NCI-H1105 treated with DMSO at 0.1 percent for 48 hours (cell line): Measurements from ENCODE around the gene CD28.

ENCODE experiments used
- DNase-seq: peaks from one replicate; lab custom pipeline; 2025; lab: John Stamatoyannopoulos, UW

CD28 gene

GRCh38 chr2:203706403-203706802, at the start of gene CD28:
CD28 (plus strand) TSS chr2:203706639; CDS start chr2:203706697, 58 bp downstream.
- no peak for DNase-seq

- no peak for DNase-seq
Observed at GRCh38 chr2:203659331-203660049, 46.9 kb upstream of the CD28 start.

GRCh38 chr2:203660465-203660864, 46.0 kb upstream of the CD28 start:
- no peak for DNase-seq

GRCh38 chr2:203661279-203661908, 45.0 kb upstream of the CD28 start:
- DNase-seq, result no peak

GRCh38 chr2:203662487-203662886, 44.0 kb upstream of the CD28 start:
- no peak for DNase-seq

- no peak for DNase-seq
Observed at GRCh38 chr2:203662951-203663350, 43.5 kb upstream of the CD28 start.

GRCh38 chr2:203664029-203664755, 42.2 kb upstream of the CD28 start:
- DNase-seq, result no peak

- no peak for DNase-seq
Observed at GRCh38 chr2:203667838-203668237, 38.6 kb upstream of the CD28 start.

GRCh38 chr2:203669820-203670219, 36.6 kb upstream of the CD28 start:
- no peak for DNase-seq

- DNase-seq, result no peak
Observed at GRCh38 chr2:203670939-203671338, 35.5 kb upstream of the CD28 start.

GRCh38 chr2:203671876-203672275, 34.6 kb upstream of the CD28 start:
- no peak for DNase-seq

- DNase-seq, result no peak
Observed at GRCh38 chr2:203672856-203673255, 33.6 kb upstream of the CD28 start.

- no peak for DNase-seq
Observed at GRCh38 chr2:203673933-203674332, 32.5 kb upstream of the CD28 start.

GRCh38 chr2:203675086-203675485, 31.4 kb upstream of the CD28 start:
- no peak for DNase-seq

- no peak for DNase-seq
Observed at GRCh38 chr2:203678971-203679370, 27.5 kb upstream of the CD28 start.

GRCh38 chr2:203679401-203679800, 27.0 kb upstream of the CD28 start:
- no peak for DNase-seq

- no peak for DNase-seq
Observed at GRCh38 chr2:203681978-203682377, 24.5 kb upstream of the CD28 start.

GRCh38 chr2:203682688-203683130, 23.7 kb upstream of the CD28 start:
- no peak for DNase-seq

- no peak for DNase-seq
Observed at GRCh38 chr2:203683421-203683820, 23.0 kb upstream of the CD28 start.

- no peak for DNase-seq
Observed at GRCh38 chr2:203683932-203684556, 22.4 kb upstream of the CD28 start.

GRCh38 chr2:203685081-203685621, 21.3 kb upstream of the CD28 start:
- no peak for DNase-seq

- DNase-seq, result no peak
Observed at GRCh38 chr2:203685789-203686420, 20.5 kb upstream of the CD28 start.
